HG02610 (cell line): ENCODE results near the gene C15orf39.
"Not testable (repeated sequence)": the region's sequence is repeated elsewhere in the genome, so short reads cannot be mapped to it uniquely, and the experiment has no call there.

Experiments
- ATAC-seq: cut with Tn5 transposase; IDR thresholded peaks from one replicate; pipeline ENCODE4 v1.9.1; 2021; ENCODE audit warnings: mild to moderate bottlenecking, moderate library complexity; ENCODE audit not compliant: unreplicated experiment

Gene C15orf39

GRCh38 chr15:75229191-75230015, 27.7 kb downstream of the C15orf39 start:
- no peak for ATAC-seq

GRCh38 chr15:75230016-75230343, 28.3 kb downstream of the C15orf39 start:
- ATAC-seq, result no peak

GRCh38 chr15:75230551-75231371, 29.1 kb downstream of the C15orf39 start:
- ATAC-seq, result no peak

- no peak for ATAC-seq
Measured at GRCh38 chr15:75231836-75232235, 30.2 kb downstream of the C15orf39 start.

- no peak for ATAC-seq
Measured at GRCh38 chr15:75232252-75232813, 30.7 kb downstream of the C15orf39 start.

- no peak for ATAC-seq
Measured at GRCh38 chr15:75232826-75233503, 31.3 kb downstream of the C15orf39 start.

GRCh38 chr15:75233504-75234190, 32.0 kb downstream of the C15orf39 start:
- no peak for ATAC-seq

- no peak for ATAC-seq
Measured at GRCh38 chr15:75234191-75234810, 32.6 kb downstream of the C15orf39 start.

- ATAC-seq, result no peak
Measured at GRCh38 chr15:75235051-75235673, 33.5 kb downstream of the C15orf39 start.

GRCh38 chr15:75235760-75236729, 34.4 kb downstream of the C15orf39 start:
- ATAC-seq, result no peak

GRCh38 chr15:75237316-75237982, 35.8 kb downstream of the C15orf39 start:
- no peak for ATAC-seq

- no peak for ATAC-seq
Measured at GRCh38 chr15:75238150-75238549, 36.5 kb downstream of the C15orf39 start.

GRCh38 chr15:75245741-75246140, 44.1 kb downstream of the C15orf39 start:
- not testable (repeated sequence) for ATAC-seq

GRCh38 chr15:75248991-75249390, 47.3 kb downstream of the C15orf39 start:
- not testable (repeated sequence) for ATAC-seq

GRCh38 chr15:75249726-75250125, 48.0 kb downstream of the C15orf39 start:
- no peak for ATAC-seq

- ATAC-seq, result not testable (repeated sequence)
Measured at GRCh38 chr15:75251343-75251742, 49.7 kb downstream of the C15orf39 start.

GRCh38 chr15:75252285-75252684, 50.6 kb downstream of the C15orf39 start:
- not testable (repeated sequence) for ATAC-seq

GRCh38 chr15:75258034-75258433, 56.4 kb downstream of the C15orf39 start, which contains the start of gene GOLGA6C:
Gene GOLGA6C (plus strand): TSS chr15:75258334. CDS start chr15:75258599, 265 bp downstream.
- ATAC-seq, result not testable (repeated sequence)
